Effector CD4-positive, alpha-beta T cell (primary cell): ENCODE results near the gene STXBP4.
A peak's percentile ranks its signal among the peaks of the same experiment; 100 is the strongest.

ENCODE experiments used
- DNase-seq: peaks from one replicate; pipeline ENCODE4 v3.0.0-alpha.2; 2020
- total RNA-seq: gene quantifications from one replicate; lab custom pipeline; 2026; lab: John Stamatoyannopoulos, UW

STXBP4 gene, protein sequence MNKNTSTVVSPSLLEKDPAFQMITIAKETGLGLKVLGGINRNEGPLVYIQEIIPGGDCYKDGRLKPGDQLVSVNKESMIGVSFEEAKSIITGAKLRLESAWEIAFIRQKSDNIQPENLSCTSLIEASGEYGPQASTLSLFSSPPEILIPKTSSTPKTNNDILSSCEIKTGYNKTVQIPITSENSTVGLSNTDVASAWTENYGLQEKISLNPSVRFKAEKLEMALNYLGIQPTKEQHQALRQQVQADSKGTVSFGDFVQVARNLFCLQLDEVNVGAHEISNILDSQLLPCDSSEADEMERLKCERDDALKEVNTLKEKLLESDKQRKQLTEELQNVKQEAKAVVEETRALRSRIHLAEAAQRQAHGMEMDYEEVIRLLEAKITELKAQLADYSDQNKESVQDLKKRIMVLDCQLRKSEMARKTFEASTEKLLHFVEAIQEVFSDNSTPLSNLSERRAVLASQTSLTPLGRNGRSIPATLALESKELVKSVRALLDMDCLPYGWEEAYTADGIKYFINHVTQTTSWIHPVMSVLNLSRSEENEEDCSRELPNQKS
- 8.3 reads per million, percentile 28 among the genes with 10 or more reads in this experiment for total RNA-seq

DNA sequence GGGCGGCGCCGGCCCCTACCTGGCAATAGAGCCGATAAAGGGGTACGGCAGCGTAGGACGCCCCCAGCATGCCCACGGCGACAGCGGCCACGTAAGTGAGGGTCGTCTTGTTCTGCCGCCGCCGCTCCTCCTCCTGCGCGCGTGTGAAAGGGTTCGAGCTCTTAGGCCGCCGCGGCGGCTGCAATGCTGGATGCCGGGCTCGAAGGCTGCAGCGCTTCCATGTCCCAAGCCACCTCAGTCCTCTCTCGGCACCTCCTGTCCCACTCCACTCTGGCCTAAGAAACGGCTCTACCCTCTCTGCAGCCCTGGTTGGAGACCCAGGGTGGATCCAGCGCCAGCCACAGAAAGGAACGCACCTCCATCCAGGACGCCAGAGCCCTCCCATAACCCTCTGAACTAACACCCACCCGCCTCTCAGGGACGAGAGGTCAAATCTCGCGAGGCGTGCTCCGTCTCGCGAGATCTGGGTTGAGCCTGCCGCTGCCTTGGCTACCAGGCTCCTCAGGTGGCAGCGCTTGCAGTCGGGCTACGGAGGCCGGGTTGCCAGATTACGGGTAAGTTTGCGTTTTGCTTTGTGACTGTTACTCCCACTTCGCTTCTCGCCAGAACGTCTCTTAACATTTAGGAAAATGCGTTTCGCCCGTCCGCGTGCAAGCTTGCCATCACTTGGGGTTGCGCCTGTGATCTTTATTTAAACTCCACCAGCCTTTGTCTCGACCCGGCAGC lies at the start of gene STXBP4, which contains the start of gene COX11:
TSS of gene STXBP4 (plus strand) at position 504 of the 726 bp plus-strand sequence. CDS start 17,455 bp downstream, outside the sequence.
TSS of gene COX11 (minus strand) at position 393 of the 726 bp plus-strand sequence. CDS start at position 385, 8 bp downstream.
- DNase-seq, result peak; percentile 92

DNA sequence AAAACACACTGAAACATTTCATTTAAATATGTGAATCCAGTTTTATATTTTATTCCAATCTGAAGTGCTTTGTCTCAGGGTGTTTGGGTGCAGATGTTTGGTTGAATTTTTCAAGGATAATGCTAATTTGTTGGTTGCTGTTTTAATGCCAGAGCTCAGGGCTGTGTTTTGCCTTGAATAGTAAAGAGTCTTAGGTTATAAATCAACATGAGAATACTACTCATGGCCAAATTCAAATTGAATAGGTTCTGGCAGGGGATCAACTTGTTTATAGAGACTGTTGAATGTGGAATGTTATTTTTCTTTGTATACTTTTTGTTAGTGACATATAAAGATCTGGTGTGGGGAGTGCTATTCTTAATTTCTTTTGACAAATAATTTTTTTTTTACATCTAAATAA lies 49.1 kb upstream of the STXBP4 start:
- DNase-seq, result no peak

DNA sequence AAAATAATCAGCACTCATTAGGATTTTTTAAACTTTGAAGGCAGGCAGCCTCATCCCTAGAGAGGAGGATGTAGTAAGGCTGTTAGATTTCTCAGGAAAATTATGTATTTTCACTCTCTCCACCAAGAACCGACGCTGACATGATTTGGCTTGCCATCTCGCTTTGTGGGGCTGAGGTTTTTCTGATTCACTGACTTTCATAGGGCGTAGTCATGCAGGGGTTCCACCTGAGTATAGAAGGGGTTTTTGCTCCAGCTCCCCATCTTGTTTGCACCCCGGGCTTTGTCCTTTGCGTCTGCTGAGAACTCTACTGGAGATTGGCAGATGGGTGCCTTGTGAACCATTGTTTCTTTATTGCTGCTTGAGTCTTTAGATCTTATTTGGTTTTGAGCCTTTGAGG lies 47.7 kb upstream of the STXBP4 start:
- DNase-seq, result no peak

DNA sequence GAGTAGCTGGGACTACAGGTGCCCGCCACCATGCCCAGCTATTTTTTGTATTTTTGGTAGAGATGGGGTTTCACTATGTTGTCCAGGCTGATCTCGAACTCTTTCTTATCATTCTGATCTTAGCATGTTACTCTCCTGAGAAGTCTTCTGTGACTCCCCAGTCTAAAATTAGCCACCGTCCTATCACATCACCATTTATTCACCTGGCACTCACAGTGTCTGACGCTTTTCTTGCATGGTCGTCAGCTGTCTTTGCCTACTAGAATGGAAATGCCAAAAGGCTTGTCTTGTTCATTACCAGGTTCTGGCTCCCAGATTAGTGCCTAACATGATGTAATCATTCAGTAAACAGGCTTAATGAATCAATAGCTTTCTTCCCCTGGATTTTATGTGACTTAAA lies 44.2 kb upstream of the STXBP4 start:
- no peak for DNase-seq

- DNase-seq, result no peak
Measured at GRCh38 chr17:54927525-54927924, 41.0 kb upstream of the STXBP4 start.

- DNase-seq, result no peak
Measured at GRCh38 chr17:54932711-54933110, 35.9 kb upstream of the STXBP4 start.

- no peak for DNase-seq
Measured at GRCh38 chr17:54933921-54934320, 34.6 kb upstream of the STXBP4 start.

DNA sequence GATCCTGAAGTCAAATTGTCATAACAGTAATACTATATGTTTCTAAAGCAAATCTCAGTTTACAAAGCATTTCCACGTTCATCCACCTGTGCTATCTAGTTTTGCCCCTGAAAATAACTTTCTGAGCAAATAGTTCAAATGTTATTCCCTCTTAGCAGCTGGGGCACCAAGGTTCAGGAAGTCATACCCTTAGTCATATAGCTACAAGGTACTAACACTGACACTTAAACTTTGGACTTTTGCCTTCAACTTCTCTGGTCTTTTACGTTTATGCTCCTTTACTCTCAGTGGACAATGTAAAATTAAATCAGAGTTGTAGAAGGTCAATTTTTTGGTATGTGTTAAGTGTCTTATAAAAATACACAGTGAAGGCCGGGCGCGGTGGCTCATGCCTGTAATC lies 33.1 kb upstream of the STXBP4 start:
- no peak for DNase-seq

DNA sequence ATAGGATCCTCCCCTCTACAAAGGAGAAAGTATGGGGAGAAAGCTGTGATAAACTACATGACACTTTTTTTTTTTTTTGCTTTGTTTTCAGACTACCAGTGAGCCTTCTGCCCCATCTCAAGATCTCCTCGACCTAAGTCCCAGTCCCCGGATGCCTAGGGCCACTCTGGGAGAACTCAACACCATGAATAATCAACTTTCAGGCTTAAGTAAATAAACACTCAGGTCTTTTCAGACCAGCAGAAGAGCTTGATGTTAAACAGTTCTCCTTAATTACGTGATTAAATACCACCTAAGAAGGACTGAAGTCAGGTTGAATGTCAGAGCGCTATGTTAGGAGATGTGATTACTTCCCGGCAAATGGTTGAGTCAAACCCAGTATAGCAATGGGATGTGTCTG lies 31.5 kb upstream of the STXBP4 start:
- DNase-seq, result no peak

GRCh38 chr17:54937426-54937825 lies 31.1 kb upstream of the STXBP4 start:
- no peak for DNase-seq

GRCh38 chr17:54941285-54941684 lies 27.3 kb upstream of the STXBP4 start:
- DNase-seq, result no peak

- no peak for DNase-seq
Measured at GRCh38 chr17:54944796-54945195, 23.8 kb upstream of the STXBP4 start.

DNA sequence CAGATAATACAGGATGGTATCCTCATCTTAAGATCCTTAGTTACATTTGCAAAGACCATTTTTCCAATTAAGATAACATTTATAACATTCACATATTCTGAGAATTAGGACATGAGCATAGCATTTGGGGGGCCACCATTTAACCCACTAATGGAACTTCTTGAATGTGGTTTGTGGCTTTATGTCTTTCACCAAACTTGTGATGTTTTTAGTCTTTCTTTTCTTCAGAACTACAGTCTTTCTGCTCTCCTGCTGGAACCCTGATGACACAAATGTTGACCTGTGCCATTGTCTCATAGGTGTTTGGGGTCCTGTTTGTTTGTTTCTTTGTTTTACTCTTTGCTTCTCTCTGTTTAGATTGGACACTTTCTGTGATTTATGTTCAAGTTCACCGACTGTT lies 23.3 kb upstream of the STXBP4 start:
- DNase-seq, result no peak

GRCh38 chr17:54945671-54946070 lies 22.9 kb upstream of the STXBP4 start:
- no peak for DNase-seq

GRCh38 chr17:54947396-54947795 lies 21.2 kb upstream of the STXBP4 start:
- no peak for DNase-seq

DNA sequence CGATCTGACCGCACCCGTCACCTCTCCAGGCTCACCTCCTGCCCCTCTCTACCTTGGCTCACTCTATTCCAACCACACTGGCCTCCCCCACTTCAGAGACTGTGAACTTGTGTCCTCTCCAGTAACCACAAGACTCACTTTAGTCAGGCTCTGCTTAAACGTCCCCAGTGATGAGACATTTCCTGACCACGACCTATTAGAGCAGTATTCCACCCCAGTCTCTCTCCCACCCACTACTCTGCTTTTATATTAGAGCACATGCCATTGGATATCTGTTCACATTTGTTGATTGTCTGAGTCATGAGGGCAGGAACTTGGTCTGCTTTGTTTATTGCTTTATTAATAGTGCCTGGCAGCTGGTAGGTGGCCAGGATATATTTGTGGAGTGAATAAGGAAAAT lies 20.2 kb upstream of the STXBP4 start:
- DNase-seq, result no peak

- DNase-seq, result no peak
Measured at GRCh38 chr17:54950116-54950515, 18.4 kb upstream of the STXBP4 start.

DNA sequence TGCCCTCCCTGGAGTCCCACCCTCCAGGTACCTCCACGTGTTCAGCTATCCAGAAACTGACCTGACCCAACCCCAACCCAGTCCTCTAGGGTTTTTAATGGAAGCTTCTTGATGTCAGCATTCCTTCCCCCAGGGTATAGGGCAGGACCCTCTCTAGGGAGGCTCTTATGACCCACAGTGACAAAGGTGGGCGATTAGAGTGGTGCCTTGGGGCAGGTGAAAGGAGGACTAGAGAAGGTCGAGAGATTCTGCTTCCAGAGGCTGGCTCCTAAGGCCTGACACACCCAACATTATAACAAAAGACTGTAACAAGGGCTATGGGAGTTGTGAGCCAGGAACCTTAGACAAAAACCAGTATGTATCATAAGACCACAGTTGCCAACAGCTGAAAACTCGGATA lies 17.3 kb upstream of the STXBP4 start:
- no peak for DNase-seq

DNA sequence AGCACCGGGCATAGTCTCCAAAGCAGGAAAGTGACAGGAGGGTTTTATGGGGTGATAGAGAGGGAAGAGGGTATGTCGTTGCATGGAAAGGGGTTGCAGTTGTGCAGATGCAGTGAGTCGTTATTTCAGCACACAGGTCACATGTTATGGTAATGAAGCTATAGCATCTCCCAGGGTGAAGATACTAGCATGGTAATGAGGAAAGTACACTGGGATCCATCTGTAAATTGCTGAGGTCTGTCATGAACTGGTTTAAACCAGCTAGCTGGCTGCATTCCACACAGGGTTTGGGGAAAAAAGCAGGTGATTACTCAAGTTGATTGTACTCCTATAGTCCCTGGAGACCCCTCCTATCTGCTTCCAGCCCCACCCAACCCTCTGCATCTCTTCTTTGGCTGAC lies 11.8 kb upstream of the STXBP4 start:
- DNase-seq, result no peak

DNA sequence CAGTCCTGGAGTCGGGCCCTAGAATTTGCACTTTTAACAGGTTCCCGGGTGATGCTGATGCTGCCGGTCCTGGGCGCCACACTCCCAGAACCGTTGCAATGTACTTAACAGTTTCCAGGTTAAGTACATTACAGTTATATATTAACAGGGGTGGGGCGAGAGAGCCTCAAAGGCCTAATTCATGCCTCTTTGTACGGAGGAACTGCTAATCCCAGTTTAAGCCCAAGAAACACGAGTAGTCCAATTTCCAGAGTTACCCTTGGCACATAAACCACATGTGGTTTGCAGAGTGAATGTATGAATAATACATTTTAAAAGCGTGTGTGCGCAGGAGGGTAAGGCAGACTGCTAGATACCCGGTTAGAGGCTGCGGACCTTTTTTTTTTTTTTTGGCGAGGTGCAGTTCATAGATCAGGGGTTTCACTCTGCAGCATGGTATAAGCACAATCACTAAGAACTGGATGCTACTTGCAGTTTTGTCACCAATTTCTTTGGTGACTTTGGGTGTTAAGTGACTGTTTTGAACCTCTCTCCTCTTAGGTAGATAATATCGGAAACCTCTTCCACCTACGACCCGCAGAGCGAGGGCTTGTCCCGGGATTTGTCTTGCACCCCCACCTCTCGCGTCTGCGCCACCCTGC lies 824 bp upstream of the STXBP4 start:
- DNase-seq, result no peak

DNA sequence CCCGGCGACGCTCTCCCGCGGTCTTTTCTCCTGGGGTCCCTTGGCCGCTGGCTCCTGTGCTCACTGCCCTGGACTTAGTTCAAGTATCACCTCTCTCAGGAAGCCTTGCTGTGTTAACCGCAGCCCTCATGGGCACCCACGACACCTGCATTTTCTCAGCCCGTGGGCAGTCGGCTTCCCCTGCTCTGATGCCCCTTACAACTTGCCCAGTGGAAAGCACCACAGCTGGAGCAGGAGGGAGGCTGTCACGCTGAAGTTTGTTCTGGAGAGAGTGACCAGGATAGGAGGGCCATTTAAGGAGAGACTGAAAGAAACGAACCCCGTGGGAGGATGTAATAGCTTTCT lies 395 bp downstream of the STXBP4 start:
- DNase-seq, result no peak

GRCh38 chr17:54969658-54970572 lies 1.4 kb downstream of the STXBP4 start:
- DNase-seq, result no peak
